Upper lobe of right lung (tissue), 1 donor: ENCODE measurements around the gene CDH22. TPM values are rescaled to one million over a fixed set of nuclear protein-coding genes. Genes with fewer than 3 reads are reported as not detected.
A peak's percentile ranks its signal among the peaks of the same experiment; 100 is the strongest.

Experiments
- ATAC-seq: fragments of 200-7000 bp; cut with Tn5 transposase; one replicate; pipeline ENCODE4 v1.9.1; 2020; ENCODE audit warnings: mild to moderate bottlenecking, moderate library complexity
- DNase-seq: peaks from one replicate; pipeline ENCODE4 v3.0.0-alpha.2; 2020
- H3K27ac ChIP-seq: fragments of 200-600 bp; one replicate; pipeline ENCODE4 v1.8.0; 2022
- H3K27me3 ChIP-seq: fragments of 200-600 bp; one replicate; pipeline ENCODE4 v1.8.0; 2022; ENCODE audit warnings: mild to moderate bottlenecking
- H3K36me3 ChIP-seq: fragments of 200-600 bp; one replicate; pipeline ENCODE4 v1.8.0; 2022
- H3K4me1 ChIP-seq: fragments of 200-600 bp; one replicate; pipeline ENCODE4 v1.8.0; 2022
- H3K4me3 ChIP-seq: fragments of 200-600 bp; one replicate; pipeline ENCODE4 v1.8.0; 2022; ENCODE audit warnings: mild to moderate bottlenecking
- H3K9me3 ChIP-seq: fragments of 200-600 bp; one replicate; pipeline ENCODE4 v1.8.0; 2022
- intact Hi-C: fragments of 100-400 bp; cut with DNase I; formaldehyde crosslinking; loops from one replicate; pipeline ENCODE4 v1.11.0; 2022
- total RNA-seq: library from RNA; stranded (reverse); fragmentation: NEBNext Ultra II Directional; extraction: Animal tissue kit (Norgen Biotek cat#: 25700); gene quantifications from one replicate; pipeline ENCODE4 v1.2.1, GENCODE V29; 2021
- TF ChIP-seq, protein P1 (sequence below): fragments of 200-600 bp; IDR thresholded peaks from one replicate; pipeline ENCODE4 v1.8.0; 2022; ENCODE audit warnings: antibody characterized with exemption
- donor health status: DM: no; HTN: yes; CAD: no; lungs with severe emphysema.

The CDH22 gene
- total RNA-seq, 1 donor from 2014 or later: 0.46 TPM

DNA sequence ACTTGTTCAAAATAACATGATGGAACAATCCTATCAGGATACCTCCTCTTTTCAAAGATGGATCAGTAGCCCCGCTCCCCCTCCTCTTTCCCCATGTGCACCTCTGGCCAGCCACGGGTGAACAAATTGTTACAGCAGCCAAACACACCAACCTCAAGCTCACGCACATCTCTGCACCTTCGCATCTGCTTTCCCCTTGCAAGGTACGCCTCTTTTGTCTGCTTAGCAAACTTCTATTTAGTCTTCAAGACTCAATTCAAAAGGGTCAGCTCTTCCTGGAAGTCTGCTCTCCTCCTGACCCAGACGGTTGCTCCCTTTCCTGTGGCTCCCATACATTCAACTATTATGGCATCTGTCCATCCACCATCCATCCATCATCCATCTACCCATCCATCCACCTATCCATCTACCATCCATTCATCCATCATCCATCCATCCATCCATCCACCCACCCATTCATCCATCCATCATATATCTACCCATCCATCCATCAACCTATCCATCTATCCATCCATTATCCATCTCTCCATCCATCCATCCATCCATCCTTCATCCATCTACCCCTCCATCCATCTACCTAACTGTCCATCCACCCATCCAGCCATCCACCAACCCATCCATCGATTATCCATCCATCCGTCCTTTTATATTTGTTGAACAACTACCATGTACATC is 36.3 kb upstream of the CDH22 start:
- Histone ChIP-seq H3K4me1 (peaks cover 5% of the 10 kb centered on the region), H3K4me3 (no peak overlapping the region), H3K27ac (no peak overlapping the region), H3K36me3 (peaks cover 3% of the 10 kb centered on the region), H3K27me3 (peaks cover 32% of the 10 kb centered on the region), H3K9me3 (no peaks in the 10 kb centered on the region)
- intact Hi-C loops: no loop called here
- ATAC-seq: no peak
- TF ChIP-seq, protein P1, sequence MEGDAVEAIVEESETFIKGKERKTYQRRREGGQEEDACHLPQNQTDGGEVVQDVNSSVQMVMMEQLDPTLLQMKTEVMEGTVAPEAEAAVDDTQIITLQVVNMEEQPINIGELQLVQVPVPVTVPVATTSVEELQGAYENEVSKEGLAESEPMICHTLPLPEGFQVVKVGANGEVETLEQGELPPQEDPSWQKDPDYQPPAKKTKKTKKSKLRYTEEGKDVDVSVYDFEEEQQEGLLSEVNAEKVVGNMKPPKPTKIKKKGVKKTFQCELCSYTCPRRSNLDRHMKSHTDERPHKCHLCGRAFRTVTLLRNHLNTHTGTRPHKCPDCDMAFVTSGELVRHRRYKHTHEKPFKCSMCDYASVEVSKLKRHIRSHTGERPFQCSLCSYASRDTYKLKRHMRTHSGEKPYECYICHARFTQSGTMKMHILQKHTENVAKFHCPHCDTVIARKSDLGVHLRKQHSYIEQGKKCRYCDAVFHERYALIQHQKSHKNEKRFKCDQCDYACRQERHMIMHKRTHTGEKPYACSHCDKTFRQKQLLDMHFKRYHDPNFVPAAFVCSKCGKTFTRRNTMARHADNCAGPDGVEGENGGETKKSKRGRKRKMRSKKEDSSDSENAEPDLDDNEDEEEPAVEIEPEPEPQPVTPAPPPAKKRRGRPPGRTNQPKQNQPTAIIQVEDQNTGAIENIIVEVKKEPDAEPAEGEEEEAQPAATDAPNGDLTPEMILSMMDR: no peak
- no peak for DNase-seq

DNA sequence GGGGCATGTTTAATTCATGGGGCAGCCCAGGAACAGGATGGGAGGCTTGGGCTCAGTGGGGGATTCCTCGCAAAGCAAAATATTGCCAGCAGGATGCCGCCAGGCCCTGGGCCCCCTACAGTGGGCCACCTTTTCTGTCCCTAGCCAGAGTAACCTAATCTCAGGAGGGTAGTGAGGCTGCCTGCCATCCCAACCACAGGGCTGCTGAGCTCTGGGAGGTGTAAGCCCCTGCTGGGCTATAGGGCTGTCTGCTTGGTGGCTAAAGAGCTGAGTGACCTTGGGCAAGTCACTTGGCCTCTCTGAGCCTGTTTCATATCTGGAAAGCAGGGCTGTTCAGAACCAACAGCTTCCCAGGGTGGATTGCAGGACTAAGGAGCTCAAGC is 35.7 kb upstream of the CDH22 start:
- no peaks in the 10 kb centered on the region for H3K36me3 ChIP-seq
- no peak overlapping the region for H3K4me3 ChIP-seq
- H3K27me3 ChIP-seq: peaks cover 39% of the 10 kb centered on the region
- no peak overlapping the region for H3K27ac ChIP-seq
- no peaks in the 10 kb centered on the region for H3K9me3 ChIP-seq
- no peak for ATAC-seq
- TF ChIP-seq, protein P1: no peak
- peaks cover 5% of the 10 kb centered on the region for H3K4me1 ChIP-seq
- DNase-seq: no peak
- intact Hi-C loops: no loop called here

DNA sequence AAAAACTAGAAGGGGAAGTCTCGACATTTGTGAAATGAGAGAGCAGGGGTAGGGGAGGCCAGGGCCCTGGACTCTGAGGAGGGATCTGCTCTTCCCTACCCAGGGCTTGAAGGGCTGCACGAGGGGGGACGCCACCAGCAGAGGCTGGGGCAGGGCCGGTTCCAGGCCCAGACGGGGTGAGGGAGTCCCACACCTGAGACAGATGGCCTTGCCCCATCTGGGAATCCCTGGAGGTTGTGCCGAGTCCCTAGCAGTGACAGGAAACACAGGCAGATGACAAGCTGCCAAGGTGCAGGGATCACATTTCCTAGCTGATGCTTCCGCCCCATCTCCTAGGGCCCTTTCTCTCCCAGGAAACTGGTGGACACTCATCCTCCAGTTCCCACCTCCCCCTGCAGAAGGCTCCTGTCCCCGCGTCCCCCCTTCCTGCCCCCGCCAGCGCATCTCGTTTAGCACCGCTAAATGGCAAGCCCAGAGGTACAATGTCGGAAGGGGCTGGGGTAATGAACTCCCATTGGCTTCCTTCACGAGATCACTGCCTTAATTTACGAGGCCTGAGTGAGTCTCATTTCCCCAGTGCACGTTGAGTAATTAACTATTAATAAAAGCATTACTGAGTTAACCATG is 35.2 kb upstream of the CDH22 start:
- H3K27me3 ChIP-seq: peaks cover 44% of the 10 kb centered on the region
- TF ChIP-seq, protein P1: no peak
- DNase-seq (no peak), ATAC-seq (peak; percentile 13)
- intact Hi-C loops: no loop called here
- H3K9me3 ChIP-seq: no peaks in the 10 kb centered on the region
- H3K4me3 ChIP-seq: no peak overlapping the region
- no peaks in the 10 kb centered on the region for H3K36me3 ChIP-seq
- no peak overlapping the region for H3K27ac ChIP-seq
- H3K4me1 ChIP-seq: peaks cover 5% of the 10 kb centered on the region

DNA sequence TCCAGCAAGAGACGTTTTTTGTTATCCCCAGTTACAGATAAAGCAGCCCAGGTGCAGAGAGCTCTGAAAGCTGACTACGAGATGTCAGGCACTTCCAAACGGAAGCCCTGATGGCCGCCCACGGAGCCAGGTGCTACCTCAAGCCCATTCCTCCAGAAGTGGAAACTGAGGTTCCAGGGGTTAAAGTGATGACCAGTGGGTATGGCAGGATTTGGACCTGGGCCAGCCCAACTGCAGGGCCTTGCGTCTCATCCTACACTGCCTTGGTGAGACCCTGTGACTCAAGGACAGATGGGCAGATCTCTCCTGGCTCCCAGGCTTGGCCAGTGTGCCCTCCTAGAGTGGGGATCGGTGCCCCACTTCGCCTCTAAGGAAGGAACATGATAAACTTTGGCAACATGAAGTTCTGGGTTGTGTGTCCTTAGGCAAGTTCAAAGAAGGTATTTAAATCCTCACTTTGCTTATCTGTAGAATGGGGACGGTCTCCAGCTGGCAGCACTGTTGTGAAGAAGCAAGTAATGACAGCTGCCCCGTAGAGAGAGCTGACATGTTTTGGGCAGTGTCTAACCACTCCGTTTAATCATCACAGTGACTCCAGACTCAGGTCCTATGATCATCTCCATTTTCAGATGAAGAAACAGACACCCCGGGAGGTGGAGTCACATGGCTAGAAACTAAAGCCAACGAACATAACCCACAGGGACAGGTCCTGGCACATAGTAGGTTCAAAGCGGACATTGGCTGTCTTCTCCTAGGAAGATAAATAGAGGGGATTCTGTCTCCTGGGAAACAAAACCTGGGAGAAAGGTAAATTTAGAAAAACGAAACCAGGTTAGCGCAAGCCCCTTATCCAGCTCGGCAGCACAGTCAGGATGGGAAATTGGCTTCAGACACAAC is 34.4 kb upstream of the CDH22 start:
- TF ChIP-seq, protein P1: no peak
- peaks cover 50% of the 10 kb centered on the region for H3K27me3 ChIP-seq
- no peaks in the 10 kb centered on the region for H3K36me3 ChIP-seq
- H3K4me1 ChIP-seq: peaks cover 5% of the 10 kb centered on the region
- intact Hi-C loops: no loop called here
- ATAC-seq (no peak), DNase-seq (no peak)
- H3K9me3 ChIP-seq: no peaks in the 10 kb centered on the region
- no peak overlapping the region for H3K27ac ChIP-seq
- H3K4me3 ChIP-seq: no peak overlapping the region

DNA sequence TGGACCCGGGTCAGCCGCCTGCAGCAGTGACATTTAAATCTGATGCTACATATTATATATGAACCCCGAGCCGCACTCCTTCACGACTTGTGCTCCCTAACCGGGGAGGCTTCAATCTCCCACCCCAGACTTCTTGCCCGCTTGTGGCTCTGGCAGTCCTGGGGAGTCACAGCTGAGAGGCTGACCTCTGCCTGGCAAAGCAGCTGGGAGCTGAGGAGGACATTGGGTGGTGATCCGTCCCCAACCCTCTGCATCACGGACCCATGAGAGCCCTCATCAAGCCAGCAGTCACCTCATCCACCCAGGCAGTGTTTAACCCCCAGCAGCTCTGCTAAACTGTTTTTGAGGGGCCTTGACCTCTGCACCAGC is 33.7 kb upstream of the CDH22 start:
- Histone ChIP-seq H3K27ac (no peak overlapping the region), H3K9me3 (no peaks in the 10 kb centered on the region), H3K36me3 (no peaks in the 10 kb centered on the region), H3K27me3 (peaks cover 57% of the 10 kb centered on the region), H3K4me1 (peaks cover 5% of the 10 kb centered on the region), H3K4me3 (no peak overlapping the region)
- ATAC-seq (no peak), DNase-seq (no peak)
- intact Hi-C loops: no loop called here
- TF ChIP-seq, protein P1: no peak
